OCI-M1 (cell line): ENCODE data around the gene DPP10.

ENCODE experiments used
- DNase-seq: peaks from one replicate; lab custom pipeline; 2025; lab: John Stamatoyannopoulos, UW

The DPP10 gene

GRCh38 chr2:115694651-115695050, 1252.2 kb downstream of the DPP10 start:
- DNase-seq: no peak

DNA sequence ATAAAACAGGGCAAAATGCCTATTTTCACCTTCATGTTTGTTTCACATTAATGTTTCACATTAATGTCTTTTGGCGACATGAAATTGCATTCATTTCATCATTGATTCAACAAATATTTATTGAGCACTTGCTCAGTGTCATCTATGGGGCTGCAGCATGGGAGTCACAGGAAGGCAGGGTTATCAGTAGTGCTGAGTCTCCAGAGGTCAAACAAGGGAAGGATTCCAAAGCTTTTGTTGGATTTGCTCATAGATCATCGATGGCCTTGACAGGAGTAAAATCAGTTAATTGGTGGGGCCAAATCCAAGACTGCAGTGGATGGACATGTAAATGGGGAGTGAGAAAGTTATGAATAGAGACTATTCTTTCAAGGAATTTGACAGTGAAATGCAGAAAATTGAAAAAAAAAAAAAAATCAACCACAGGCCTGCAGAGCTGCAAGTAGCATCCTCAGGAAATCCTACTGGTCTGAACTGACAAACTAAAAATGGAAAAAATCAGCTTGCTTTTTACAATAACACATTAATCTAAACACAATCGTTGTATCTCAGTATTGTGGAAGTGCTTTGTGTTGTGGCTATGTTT, 1290.8 kb downstream of the DPP10 start:
- DNase-seq: no peak

- peak; percentile 2 for DNase-seq
These were observed 1295.7 kb downstream of the DPP10 start for GRCh38 chr2:115738111-115738510.

GRCh38 chr2:115739574-115739973, 1297.1 kb downstream of the DPP10 start:
- peak; percentile 33 for DNase-seq

GRCh38 chr2:115746151-115746550, 1303.7 kb downstream of the DPP10 start:
- DNase-seq: peak; percentile 2

- DNase-seq: no peak
These were observed 1314.8 kb downstream of the DPP10 start for GRCh38 chr2:115757286-115757685.

DNA sequence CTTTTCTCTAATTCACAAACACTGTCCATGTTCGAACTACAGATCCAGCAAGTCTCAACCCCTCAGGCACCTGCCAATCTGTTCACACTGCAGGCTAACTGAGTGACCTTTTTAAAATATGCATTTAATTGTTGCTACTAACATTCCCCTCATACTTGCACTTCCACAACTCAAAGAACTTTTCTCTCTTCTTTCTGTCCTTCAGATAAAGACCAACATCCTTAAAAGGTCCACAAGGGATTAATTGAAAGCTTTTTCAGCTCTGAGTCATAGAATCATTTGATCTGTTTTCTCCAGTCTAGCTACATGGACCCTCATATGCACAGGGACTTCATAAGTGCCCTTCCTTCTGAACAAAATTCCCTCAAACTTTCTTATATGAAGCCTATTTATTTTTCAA, 1321.2 kb downstream of the DPP10 start:
- no peak for DNase-seq

- no peak for DNase-seq
These were observed 1329.1 kb downstream of the DPP10 start for GRCh38 chr2:115771516-115771915.

DNA sequence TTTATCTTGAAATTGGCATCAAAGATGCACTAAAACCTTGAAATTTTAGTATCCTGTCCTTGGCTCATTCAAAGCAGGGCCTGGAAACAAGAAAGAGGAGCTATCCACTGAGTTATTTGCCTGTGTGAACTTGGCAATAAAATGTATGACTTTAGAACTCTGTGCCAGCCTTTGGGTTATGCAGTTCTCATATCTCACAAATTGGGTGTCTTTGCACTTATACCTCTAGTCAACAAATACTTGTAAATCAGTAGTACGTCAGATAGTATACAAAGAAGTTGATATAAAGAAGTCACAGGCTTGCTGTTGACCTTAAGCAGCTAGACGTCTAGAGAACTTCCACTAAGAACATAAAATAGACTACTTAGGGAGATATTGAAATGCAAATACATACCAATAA, 1331.9 kb downstream of the DPP10 start:
- DNase-seq: no peak

- DNase-seq: no peak
These were observed 1336.7 kb downstream of the DPP10 start for GRCh38 chr2:115779085-115779632.

- no peak for DNase-seq
These were observed 1339.8 kb downstream of the DPP10 start for GRCh38 chr2:115782286-115782685.

GRCh38 chr2:115796078-115796477, 1353.6 kb downstream of the DPP10 start:
- DNase-seq: no peak

GRCh38 chr2:115807276-115807675, 1364.8 kb downstream of the DPP10 start:
- no peak for DNase-seq

- DNase-seq: no peak
These were observed 1383.5 kb downstream of the DPP10 start for GRCh38 chr2:115825912-115826311.

- no peak for DNase-seq
These were observed 1390.8 kb downstream of the DPP10 start for GRCh38 chr2:115833196-115833595.

- no peak for DNase-seq
These were observed 1396.1 kb downstream of the DPP10 start for GRCh38 chr2:115838539-115838938.

DNA sequence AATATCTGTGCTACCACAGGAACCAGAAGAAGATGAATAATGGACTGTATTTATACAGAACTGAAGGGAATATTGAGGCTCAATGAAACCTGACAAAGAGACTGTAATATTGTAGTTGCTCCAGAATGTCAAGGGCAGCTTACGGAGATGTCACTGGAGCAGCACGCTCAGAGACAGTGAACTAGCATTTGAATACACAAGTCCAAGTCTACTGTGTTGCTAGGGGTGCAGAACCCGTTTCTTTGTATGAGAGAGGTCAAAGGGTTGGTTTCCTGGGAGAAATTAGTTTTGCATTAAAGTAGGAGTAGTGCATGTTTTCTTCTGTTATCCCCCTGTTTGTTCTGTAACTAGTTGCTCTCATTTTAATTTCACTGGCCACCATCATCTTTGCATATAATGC, 1399.9 kb downstream of the DPP10 start:
- no peak for DNase-seq

GRCh38 chr2:115848192-115848591, 1405.8 kb downstream of the DPP10 start:
- no peak for DNase-seq

DNA sequence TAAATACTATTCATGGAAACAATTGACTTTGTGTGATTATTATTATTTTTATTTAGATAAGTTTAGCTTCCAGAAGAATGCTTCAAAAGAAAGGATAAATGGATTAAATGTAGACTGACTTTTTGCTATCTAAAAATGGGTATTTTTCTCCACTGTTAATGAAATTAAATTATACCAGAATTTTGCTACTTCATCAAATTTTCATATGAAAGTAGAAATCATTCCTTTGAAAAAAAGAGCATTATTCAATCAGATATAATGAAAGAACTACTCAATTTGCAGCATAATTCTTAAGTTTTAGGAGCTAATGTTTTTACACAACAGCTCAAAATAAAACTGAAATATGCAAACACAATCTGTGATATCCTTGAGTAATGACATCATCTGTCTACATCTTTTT, 1424.6 kb downstream of the DPP10 start:
- no peak for DNase-seq

DNA sequence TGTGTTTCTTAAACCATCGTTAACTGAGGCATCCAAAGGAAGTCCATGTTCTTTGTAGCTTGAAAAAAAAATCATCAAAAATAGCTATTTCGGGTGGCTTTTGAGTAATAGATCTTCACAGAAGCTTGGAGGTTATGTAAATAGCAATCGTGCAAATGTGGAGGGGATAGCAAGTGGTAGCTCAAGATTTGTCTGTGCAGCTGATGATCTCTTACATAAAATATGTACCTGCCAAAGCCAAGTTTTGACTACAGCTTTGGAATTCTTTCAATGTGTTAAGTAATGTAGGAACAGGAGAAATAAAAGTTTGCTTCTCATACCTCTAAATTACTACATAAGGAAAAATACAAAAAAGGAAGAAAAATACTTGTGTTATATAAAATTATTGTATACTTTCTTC, 1432.0 kb downstream of the DPP10 start:
- DNase-seq: no peak

- DNase-seq: peak; percentile 35
These were observed 1438.1 kb downstream of the DPP10 start for GRCh38 chr2:115880558-115880957.

GRCh38 chr2:115887209-115887776, 1444.9 kb downstream of the DPP10 start:
- DNase-seq: no peak
